Chondrocyte (in vitro differentiated cells): Measurements from ENCODE around the gene PREB. TPM values are rescaled to one million over a fixed set of nuclear protein-coding genes. Genes with fewer than 3 reads are reported as not detected.

Experiments used
- DNase-seq: peaks from one replicate; pipeline ENCODE4 v3.0.0; 2021; ENCODE audit warnings: mixed read lengths, low spot score
- H3K27ac Mint-ChIP-seq: one replicate; pipeline ENCODE4 v1.8.0; 2021; ENCODE audit warnings: mild to moderate bottlenecking, moderate library complexity, mixed read lengths; ENCODE audit not compliant: unreplicated experiment
- H3K27me3 Mint-ChIP-seq: 2 replicates; pipeline ENCODE4 v1.8.0; 2021; ENCODE audit warnings: low read depth, mixed read lengths
- H3K36me3 Mint-ChIP-seq: 2 replicates; pipeline ENCODE4 v1.8.0; 2021; ENCODE audit warnings: low read depth, mixed read lengths
- H3K4me1 Mint-ChIP-seq: 2 replicates; pipeline ENCODE4 v1.8.0; 2021; ENCODE audit warnings: low read depth, mild to moderate bottlenecking, mixed read lengths
- H3K4me3 Mint-ChIP-seq: one replicate; pipeline ENCODE4 v1.8.0; 2021; ENCODE audit warnings: mild to moderate bottlenecking, moderate library complexity, mixed read lengths; ENCODE audit not compliant: unreplicated experiment
- H3K9me3 Mint-ChIP-seq: 2 replicates; pipeline ENCODE4 v1.8.0; 2021; ENCODE audit warnings: low read depth, mixed read lengths
- CTCF ChIP-seq: fragments of 200-600 bp; sonication (generic); IDR thresholded peaks from 2 replicates; pipeline ENCODE4 v1.5.0; 2021; ENCODE audit warnings: antibody characterized with exemption, mild to moderate bottlenecking, moderate library complexity
- total RNA-seq: library from RNA; stranded (reverse); gene quantifications from 3 replicates; pipeline ENCODE4 v1.2.1, GENCODE V29; 2021

Gene PREB
- total RNA-seq, 1 donor from 2014 or later: 49.4 TPM

- Mint-ChIP-seq H3K36me3 (no peaks in the 10 kb centered on the region), H3K9me3 (no peaks in the 10 kb centered on the region), H3K4me1 (peaks cover 9% of the 10 kb centered on the region), H3K4me3 (no peak overlapping the region), H3K27ac (no peak overlapping the region), H3K27me3 (no peaks in the 10 kb centered on the region)
- no peak for DNase-seq
- TF ChIP-seq CTCF: no peak
Measured at GRCh38 chr2:27093430-27094352, 40.7 kb downstream of the PREB start.

- Mint-ChIP-seq H3K27me3 (no peaks in the 10 kb centered on the region), H3K9me3 (no peaks in the 10 kb centered on the region), H3K27ac (no peak overlapping the region), H3K4me1 (peaks cover 9% of the 10 kb centered on the region), H3K4me3 (no peak overlapping the region), H3K36me3 (no peaks in the 10 kb centered on the region)
- DNase-seq: no peak
- TF ChIP-seq CTCF: no peak
Measured at GRCh38 chr2:27092696-27093429, 41.6 kb downstream of the PREB start.

GRCh38 chr2:27091746-27092695 lies 42.4 kb downstream of the PREB start:
- no peak overlapping the region for H3K27ac Mint-ChIP-seq

GRCh38 chr2:27089111-27089954 lies 45.1 kb downstream of the PREB start:
- H3K36me3 Mint-ChIP-seq: no peaks in the 10 kb centered on the region
- no peak overlapping the region for H3K27ac Mint-ChIP-seq
- H3K27me3 Mint-ChIP-seq: no peaks in the 10 kb centered on the region
- H3K4me1 Mint-ChIP-seq: peaks cover 14% of the 10 kb centered on the region
- TF ChIP-seq CTCF: no peak
- DNase-seq: no peak
- H3K4me3 Mint-ChIP-seq: no peak overlapping the region
- H3K9me3 Mint-ChIP-seq: no peaks in the 10 kb centered on the region

More at GRCh38 chr2:27091746-27092695, 42.4 kb downstream of the PREB start:
- Mint-ChIP-seq H3K27me3 (no peaks in the 10 kb centered on the region), H3K9me3 (no peaks in the 10 kb centered on the region), H3K4me3 (no peak overlapping the region), H3K4me1 (peaks cover 12% of the 10 kb centered on the region), H3K36me3 (no peaks in the 10 kb centered on the region)
- no peak for TF ChIP-seq CTCF
- no peak for DNase-seq
